C4-2B (cell line): Measurements from ENCODE around the gene FGD4.
"Not testable (repeated sequence)": the region's sequence is repeated elsewhere in the genome, so short reads cannot be mapped to it uniquely, and the experiment has no call there.

Source experiments
- H3K27ac ChIP-seq: fragments of 450-650 bp; 2 replicates; pipeline ENCODE4 v1.5.1; 2017
- ZFX ChIP-seq: fragments of 450-650 bp; IDR thresholded peaks from 2 replicates; pipeline ENCODE4 v1.6.1; 2017
- TF ChIP-seq, protein P1 (sequence below): fragments of 450-650 bp; conservative IDR thresholded peaks from 2 replicates; pipeline ENCODE4 v1.5.1; 2017; ENCODE audit warnings: mild to moderate bottlenecking

Gene FGD4

DNA sequence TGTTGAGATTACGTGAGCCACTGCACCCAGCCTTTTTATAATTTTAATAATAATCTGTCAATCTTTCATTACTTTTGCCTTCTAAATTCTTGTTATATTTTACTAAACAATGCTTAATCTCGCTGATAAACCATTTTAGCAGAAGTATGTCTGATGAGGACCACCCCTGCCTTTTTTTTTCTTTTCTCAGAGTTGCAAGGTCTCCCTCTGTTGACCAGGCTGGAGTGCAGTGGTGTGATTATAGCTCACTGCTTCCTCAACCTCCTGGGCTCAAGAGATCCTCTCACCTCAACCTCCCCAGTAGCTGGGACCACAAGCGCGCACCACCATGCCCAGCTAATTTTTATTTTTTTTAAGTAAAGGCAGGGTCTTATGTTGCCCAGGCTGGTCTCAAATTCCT lies 161.2 kb downstream of the FGD4 start:
- TF ChIP-seq, protein P1, sequence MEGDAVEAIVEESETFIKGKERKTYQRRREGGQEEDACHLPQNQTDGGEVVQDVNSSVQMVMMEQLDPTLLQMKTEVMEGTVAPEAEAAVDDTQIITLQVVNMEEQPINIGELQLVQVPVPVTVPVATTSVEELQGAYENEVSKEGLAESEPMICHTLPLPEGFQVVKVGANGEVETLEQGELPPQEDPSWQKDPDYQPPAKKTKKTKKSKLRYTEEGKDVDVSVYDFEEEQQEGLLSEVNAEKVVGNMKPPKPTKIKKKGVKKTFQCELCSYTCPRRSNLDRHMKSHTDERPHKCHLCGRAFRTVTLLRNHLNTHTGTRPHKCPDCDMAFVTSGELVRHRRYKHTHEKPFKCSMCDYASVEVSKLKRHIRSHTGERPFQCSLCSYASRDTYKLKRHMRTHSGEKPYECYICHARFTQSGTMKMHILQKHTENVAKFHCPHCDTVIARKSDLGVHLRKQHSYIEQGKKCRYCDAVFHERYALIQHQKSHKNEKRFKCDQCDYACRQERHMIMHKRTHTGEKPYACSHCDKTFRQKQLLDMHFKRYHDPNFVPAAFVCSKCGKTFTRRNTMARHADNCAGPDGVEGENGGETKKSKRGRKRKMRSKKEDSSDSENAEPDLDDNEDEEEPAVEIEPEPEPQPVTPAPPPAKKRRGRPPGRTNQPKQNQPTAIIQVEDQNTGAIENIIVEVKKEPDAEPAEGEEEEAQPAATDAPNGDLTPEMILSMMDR = no peak
- TF ChIP-seq ZFX = no peak
- no peak overlapping the region for H3K27ac ChIP-seq

DNA sequence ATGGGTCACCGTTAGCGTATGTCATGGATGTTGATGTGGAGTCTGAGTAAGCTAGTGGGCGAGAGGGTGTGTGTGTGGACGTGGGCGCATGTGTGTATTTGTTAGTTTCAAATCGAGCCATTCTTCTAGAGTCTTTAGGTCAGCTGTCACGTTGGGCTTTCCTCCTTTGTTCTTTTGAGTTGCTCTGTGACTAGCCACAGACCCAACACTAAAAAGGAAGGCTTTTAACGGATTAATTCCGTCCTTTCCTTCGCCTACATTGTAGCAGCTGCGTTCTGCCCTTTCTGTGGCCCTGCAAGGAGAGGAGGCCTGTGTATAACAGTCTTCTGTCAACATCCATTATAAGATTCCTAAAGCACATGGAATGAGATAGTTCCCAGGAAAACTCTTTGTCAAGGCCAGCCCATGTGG lies 162.6 kb downstream of the FGD4 start:
- no peak overlapping the region for H3K27ac ChIP-seq
- TF ChIP-seq, protein P1 = no peak
- TF ChIP-seq ZFX = no peak

DNA sequence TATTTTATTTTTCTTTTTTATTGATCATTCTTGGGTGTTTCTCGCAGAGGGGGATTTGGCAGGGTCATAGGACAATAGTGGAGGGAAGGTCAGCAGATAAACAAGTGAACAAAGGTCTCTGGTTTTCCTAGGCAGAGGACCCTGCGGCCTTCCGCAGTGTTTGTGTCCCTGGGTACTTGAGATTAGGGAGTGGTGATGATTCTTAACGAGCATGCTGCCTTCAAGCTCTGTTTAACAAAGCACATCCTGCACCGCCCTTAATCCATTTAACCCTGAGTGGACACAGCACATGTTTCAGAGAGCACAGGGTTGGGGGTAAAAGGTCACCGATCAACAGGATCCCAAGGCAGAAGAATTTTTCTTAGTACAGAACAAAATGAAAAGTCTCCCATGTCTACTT lies 163.1 kb downstream of the FGD4 start:
- not testable (repeated sequence) for H3K27ac ChIP-seq

DNA sequence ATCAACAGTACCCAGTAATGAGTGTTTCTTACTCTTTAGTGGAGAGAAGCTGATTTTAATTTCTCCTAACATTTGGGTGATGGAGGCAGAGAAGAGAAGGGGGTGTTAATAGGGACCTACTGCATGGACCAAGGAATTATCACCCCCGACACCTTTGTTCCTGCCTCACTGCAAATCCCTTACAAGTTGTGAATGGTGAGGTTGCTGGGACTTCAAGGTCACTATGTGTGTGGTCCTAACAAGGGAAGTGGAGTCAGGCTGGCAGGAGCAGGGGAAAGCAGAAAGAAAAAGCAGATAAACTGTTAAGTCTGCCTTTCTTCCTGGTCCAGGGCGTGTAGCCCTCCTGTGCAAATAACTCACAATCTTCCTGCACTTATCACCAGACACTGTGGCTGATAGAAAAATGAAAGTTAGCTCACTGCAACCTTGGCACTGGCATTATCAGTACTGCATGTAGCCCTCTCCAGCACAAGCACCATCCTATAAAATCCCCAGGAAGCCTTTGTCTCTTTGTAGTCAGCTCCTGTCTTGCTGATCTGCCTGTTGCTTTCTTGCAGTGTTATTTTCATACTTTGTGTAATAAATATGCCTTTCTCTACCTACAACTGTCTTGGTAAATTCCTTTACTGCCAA lies 167.4 kb downstream of the FGD4 start:
- TF ChIP-seq, protein P1 = no peak
- TF ChIP-seq ZFX = no peak
- no peak overlapping the region; the same call in 1 of the 2 replicates for H3K27ac ChIP-seq

DNA sequence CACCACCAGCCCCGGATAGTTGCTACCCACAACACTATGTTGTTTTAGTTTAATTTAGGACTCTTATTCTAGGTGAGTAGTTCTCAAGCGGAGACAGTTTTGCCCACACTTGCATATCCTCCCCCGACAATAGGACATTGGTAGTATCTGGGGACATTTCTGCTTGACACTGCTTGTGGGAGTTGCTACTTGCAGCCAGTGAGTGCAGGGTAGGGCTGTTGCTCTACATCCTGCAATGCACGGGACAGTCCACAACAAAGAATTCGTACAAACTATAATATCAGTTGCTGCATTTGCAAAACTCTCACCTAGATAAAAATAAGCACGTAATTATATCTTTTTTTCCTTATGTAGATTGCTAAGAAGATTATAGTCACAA lies 167.9 kb downstream of the FGD4 start:
- no peak for TF ChIP-seq ZFX
- TF ChIP-seq, protein P1 = no peak
- H3K27ac ChIP-seq = no peak overlapping the region; the same call in 1 of the 2 replicates

DNA sequence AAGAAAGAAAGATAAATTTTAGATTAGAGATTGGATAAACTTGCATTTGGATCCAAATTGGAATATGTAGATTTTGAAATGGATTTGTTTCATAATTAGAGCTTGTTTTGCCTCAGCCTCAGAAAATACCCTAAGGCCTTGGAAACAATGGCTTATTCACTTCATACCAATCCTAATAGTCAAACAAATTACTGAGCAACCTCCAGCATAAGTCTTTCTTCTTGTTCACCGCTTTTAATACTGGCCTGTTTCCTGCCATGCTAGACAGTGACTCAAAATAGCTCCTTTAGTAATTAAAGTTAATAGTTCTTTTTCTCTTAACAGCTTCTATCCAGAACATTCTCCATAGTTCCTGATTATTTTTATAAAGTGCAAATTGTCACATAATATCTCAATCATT lies 168.9 kb downstream of the FGD4 start:
- no peak overlapping the region for H3K27ac ChIP-seq
- TF ChIP-seq, protein P1 = no peak
- TF ChIP-seq ZFX = no peak

DNA sequence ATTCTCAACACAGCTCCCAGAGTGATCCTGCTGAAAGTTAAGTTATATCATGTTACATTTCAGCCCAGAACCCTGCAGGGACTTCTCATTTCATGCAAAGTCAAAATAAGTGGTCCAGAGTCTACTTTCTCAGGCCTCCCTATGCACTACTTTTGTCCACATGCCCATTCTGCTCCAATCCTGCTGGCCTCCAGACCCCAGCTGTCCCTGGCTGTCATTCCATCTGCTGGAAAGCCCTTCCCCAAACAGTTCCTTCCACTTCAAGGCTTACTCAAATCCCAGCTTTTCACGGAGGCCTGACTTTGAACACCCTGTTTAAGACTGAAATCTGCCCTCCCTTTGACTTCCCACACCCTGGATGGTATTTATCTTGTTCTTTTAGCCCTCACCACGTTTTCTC lies 169.9 kb downstream of the FGD4 start:
- TF ChIP-seq, protein P1 = no peak
- TF ChIP-seq ZFX = no peak

DNA sequence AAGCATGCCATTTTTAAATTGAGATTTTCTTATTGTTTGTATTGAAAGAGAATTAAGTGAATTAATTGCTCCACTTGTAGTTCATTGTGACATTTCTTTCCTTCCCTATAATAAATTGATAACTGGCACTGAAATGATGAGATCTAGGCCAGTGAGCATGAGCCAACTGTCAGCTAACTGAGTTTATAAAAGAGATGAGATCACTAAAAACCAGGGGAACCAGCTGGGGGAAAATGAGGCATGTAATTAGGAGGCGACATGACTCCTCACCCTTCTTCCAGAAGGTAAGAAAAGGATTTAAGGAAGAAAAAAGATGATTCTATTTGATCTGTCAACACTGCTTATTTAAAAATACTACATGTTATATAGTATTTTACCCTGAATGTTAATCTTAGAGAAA lies 175.2 kb downstream of the FGD4 start:
- H3K27ac ChIP-seq = no peak overlapping the region
- TF ChIP-seq, protein P1 = no peak
- no peak for TF ChIP-seq ZFX

More for the DNA sequence above, 169.9 kb downstream of the FGD4 start:
- no peak overlapping the region for H3K27ac ChIP-seq
